ENCODE data around the gene BEGAIN.

The BEGAIN gene

GRCh38 chr14:100567877-100568163, 19.4 kb downstream of the BEGAIN start:
- no peak for DNase-seq (ENCODE audit: low read depth)

GRCh38 chr14:100567009-100567876, 20.0 kb downstream of the BEGAIN start:
- no peak for DNase-seq (ENCODE audit: low read depth)

DNA sequence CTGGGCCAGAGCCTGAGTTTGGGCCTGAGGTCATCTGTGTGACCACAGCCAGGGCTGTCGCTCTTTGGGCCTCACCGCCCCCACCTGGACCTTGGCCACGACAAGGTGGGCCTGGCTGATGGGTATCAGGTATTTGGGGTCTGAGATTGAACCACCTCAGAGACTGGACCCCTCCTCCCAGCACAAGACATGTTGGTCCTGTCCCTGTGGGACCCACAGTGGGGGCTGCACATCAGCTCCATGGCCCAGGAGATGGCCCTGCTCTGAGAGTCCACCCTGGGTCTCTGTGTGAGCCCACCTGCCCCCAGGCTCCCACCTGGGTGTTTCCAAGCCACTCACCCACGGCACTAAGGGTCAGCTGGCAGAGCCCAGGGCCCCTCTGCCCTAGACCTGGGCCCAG, 20.6 kb downstream of the BEGAIN start:
- DNase-seq (ENCODE audit: low read depth) = no peak

GRCh38 chr14:100566119-100566518, 21.1 kb downstream of the BEGAIN start:
- no peak for DNase-seq (ENCODE audit: low read depth)

DNA sequence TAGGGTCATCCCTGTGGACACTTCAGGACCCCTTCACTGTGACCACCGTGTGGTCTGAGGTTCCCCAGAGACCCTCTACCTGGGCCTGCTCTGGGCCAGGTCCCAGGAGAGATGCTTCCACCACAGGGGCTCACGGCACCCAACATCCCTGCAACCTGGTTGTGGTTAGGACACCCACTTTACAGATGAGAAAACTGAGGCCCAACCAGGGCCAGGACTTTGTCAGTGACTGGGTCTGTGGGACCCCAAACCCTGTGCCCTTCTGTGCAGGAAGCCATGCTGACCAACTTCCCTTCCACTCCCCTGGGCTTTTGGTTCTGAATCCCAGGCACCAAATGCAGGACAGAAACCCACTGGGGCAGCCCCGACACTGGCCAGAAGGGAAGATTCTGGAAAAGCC, 21.6 kb downstream of the BEGAIN start:
- no peak for DNase-seq (ENCODE audit: low read depth)

DNA sequence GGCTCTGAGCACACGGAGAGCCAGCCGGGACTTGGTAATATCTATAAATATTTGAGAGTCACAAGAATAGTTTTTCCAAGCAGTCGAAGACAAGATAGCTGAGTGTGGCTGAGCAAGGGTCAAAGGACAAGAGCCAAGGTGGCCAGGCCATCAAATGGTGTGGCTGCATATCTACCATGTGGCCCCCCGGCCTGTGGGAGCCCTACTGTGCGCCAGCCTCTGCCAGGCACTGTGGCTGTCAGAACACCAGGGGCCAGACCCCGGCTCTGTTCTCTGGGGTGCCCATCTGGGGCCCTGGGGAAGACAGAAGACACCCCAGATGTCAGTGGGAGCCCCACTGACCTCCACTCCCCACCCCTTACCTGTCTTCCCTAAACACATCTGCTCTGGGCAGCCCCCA, 22.7 kb downstream of the BEGAIN start:
- DNase-seq (ENCODE audit: low read depth) = no peak

DNA sequence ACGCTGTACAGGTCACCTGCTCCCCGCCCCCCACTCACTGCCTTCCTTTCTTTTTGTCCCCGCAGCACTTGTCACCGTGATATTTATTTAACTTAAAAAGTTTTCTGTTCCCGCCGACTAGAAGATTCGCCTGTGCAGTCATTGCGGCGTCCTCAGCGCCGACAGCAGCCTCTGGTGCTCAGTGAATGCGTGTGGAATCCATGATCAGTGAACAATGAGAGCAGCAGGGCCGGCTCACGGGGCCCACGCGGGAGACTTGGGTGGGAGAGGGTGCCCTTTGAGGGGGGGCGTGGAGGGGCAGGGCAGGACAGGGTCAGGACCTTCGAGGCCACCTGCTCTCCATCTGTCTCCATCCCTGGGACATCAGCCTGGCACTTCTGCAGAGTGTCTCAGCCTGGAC, 24.5 kb downstream of the BEGAIN start:
- DNase-seq (ENCODE audit: low read depth) = no peak

DNA sequence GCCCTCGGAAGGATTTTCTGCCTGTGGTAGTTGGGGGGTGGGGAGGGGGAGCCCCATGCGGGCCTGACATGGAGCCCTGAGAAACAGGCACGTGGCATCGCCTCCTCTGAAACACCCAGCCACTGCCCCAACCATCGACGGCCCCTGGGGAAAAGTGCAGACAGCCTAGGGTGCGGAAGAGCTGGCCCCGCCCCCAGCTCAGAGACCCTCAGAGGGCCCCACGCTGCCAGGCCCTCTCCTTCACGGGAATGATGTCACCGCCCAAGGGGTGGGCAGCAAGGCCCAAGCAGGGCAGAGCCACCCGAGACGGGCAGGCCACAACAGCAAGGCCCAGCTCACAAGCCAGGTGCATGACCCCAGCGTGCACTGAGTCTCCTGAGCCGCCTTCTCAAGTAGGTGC, 26.2 kb downstream of the BEGAIN start:
- DNase-seq (ENCODE audit: low read depth) = no peak

- no peak for DNase-seq (ENCODE audit: low read depth)
Observed at GRCh38 chr14:100560471-100560870, 26.7 kb downstream of the BEGAIN start.

GRCh38 chr14:100559455-100559854, 27.8 kb downstream of the BEGAIN start:
- DNase-seq (ENCODE audit: low read depth) = no peak

- DNase-seq (ENCODE audit: low read depth) = no peak
Observed at GRCh38 chr14:100558966-100559365, 28.3 kb downstream of the BEGAIN start.

DNA sequence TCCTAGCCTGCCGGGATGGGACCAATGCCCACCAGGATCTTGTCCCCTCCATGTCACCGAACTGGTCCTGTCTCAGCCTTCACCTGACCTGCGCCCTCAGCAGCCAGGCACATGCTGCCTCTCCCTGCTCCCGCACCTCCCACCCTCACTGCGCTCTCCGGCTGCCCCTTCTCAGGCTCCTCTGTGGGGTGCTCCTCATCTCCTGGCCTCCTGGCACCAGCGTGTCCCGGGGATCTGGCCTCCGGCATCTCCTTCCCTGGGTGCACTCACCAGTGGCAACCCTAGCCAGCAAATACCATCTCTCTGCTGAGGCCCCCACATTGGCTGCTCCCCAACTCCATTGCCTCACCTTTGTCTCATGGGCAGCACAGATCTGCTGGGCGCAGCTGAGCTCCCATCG, 29.0 kb downstream of the BEGAIN start:
- DNase-seq (ENCODE audit: low read depth) = no peak

- DNase-seq (ENCODE audit: low read depth) = no peak
Observed at GRCh38 chr14:100557658-100558057, 29.6 kb downstream of the BEGAIN start.

DNA sequence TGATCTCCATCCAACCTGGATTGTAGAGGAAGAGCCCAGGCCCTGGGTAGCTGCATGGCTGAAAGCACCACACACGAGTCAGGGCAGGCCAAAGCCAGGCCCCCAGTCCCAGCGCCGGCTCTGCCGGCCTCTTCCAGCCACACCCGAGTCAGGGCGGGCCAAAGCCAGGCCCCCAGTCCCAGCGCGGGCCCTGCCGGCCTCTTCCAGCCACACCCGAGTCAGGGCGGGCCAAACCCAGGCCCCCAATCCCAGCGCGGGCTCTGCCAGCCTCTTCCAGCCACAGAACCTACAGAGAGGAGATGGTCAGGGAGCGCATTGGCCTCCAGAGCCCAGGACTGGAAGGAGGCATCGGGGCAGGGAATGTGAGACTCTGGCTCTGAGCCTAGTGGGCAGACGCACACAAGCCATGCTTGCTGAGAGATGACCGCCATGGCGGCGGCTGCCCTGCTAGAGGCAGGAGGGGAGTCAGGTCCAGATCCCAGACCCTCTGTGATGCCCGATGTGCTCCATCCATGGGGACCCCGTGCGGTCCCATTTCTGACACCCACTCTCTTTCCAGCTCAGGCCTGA, 30.2 kb downstream of the BEGAIN start:
- no peak for DNase-seq (ENCODE audit: low read depth)

GRCh38 chr14:100556140-100556475, 31.1 kb downstream of the BEGAIN start:
- no peak for DNase-seq (ENCODE audit: low read depth)

GRCh38 chr14:100555436-100556139, 31.6 kb downstream of the BEGAIN start:
- DNase-seq (ENCODE audit: low read depth) = no peak

DNA sequence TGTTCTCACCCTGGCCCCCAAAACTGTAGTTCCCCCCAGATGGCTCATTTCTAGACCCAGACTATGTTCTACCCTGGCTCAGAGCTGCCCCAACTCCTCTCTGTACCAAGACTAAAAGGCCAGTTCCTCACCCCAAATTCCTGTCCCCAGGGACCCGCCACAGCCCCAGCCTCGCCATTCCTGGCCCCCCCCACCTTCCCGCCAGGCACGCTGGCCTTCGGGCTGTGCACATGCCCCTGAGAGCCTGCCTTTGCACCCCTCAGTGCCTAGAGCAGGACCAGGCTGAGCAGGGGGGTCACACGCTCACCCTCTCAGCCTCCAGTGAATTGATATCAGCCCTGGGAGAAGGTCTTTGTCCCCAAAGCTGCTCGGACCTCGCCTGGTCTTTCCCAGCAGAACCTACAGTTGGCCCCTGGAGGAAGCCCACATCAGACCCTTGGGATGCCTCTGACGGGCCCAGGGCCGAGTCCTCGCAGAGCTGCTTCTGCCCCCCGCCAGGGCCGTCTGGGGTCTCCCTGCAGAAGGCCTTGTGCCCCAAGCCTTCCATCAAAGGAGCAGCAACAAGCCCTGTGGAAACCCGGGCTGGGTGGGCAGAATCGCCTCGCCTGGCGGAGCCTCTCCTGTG, 32.4 kb downstream of the BEGAIN start:
- DNase-seq (ENCODE audit: low read depth) = no peak

DNA sequence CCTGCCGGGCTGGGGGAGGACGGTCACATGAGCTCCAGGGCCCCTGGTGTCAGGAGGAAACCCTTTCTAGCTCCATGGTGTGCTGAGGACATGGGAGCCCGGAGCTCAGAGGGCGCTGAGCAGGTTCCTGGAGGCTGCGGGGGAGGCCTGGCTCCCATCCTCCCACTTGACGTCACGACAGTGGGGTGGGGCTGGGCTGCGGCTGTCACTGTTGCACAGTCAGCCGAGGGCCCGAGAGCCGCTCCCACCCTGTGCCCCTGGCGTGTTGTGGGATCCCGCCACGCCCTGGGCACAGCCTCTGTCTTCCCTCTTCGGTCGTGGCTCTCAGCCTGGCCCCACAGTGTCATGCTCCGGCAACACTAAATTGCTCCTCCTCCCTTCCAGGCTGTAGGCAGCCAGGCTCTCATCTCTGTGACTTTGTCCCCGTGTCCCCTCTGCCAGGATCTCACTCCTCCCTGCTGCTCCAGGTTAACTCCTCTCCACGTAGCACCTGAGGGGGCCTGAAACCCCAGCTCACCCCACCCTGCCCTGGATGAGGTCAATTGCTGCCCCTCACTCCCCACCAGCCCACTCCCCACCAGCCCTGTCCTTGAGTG, 33.0 kb downstream of the BEGAIN start:
- no peak for DNase-seq (ENCODE audit: low read depth)

- no peak for DNase-seq (ENCODE audit: low read depth)
Observed at GRCh38 chr14:100553471-100553870, 33.7 kb downstream of the BEGAIN start.

GRCh38 chr14:100552524-100553125, 34.6 kb downstream of the BEGAIN start:
- no peak for DNase-seq (ENCODE audit: low read depth)

DNA sequence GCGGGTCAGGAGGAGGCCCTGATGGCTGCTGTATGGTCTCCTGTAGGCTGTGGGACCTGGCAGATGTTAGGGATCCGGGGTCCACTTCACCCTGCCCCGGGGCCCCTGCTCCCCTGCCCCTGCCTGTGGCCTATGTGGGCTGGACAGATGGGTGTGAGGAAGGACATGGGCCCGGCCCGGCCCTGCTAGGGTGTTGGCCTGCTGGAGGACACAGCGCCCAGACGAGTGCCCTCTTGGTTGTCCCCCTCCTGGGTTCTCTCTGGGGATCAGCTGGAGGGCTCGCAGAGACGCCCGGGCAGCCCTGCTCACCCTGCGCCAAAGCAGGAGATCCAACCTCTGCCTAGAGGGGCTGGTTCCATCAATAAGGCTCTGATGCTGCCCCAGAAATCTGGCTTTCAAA, 36.2 kb downstream of the BEGAIN start:
- no peak for DNase-seq (ENCODE audit: low read depth)
